ENCODE results near the gene ERLIN1.

DNA sequence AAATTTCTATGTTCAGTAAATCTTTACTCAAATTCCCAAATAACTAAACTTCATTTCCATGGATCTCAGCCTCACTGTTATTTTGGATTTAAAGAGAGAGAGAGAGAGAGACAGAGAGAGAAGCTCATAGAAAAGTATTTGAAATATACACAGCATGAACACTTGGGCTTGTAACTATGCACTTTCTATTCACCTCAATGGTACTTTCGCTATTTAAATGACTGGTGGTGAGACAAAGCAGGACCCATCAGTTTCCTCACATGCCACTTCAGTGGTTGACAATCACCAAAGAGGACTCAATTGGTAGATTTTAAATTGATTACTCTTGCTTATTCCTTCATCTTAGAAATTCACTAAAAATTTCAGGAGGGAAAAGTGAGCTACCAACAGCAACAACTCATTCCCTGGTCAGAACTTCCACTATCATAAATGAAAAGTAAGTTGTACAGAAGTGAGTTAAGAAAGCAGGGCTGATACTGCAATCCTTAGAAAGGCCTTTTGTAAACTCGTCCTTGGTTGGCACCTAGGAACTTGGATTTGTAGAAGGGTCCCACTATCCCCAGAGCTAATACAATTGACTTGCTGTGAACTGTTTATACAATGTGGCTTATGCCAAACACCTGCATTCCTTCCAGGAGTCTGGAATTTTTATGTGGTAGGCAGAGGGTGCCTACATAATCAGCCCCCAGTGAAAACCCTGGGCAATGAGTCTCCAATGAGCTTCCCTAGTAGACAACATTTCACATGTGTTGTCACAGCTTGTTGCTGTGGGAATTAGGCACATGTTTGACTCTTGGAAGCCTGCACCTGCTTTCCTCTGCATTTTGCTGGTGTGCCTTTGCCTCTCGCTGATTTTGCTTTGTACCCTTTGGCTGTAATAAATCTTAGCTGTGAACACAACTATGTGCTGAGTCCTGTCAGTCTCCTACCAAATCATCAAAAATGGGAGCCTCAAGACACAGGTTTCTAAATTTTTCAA, 10.8 kb downstream of the ERLIN1 start:
- no peak for TF ChIP-seq CTCF (conservative IDR thresholded peaks at IDR 0.05)
- no peak for TF ChIP-seq ZFX (IDR thresholded peaks at IDR 0.05)
